SK-N-SH (cell line): ENCODE results near the gene SLC17A5. TPM values are rescaled to one million over a fixed set of nuclear protein-coding genes. Genes with fewer than 3 reads are reported as not detected.

Experiments
- CTCF ChIA-PET: fragments of 300-600, 350-600 bp; formaldehyde crosslinking; extraction: SDS; loops from one replicate; lab custom pipeline; 2021; lab: Yijun Ruan, JAX
- POLR2A ChIA-PET: fragments of 350-600 bp; sonication (Branson Sonifier 250); formaldehyde crosslinking; extraction: SDS; loops from one replicate; lab custom pipeline; 2020; ENCODE audit warnings: antibody characterized with exemption, inconsistent platforms; lab: Yijun Ruan, JAX
- DNase-seq: peaks from one replicate; pipeline ENCODE4 v3.0.0; 2012
- H2AFZ ChIP-seq: fragments of 200-600 bp; sonication (generic); 2 replicates; pipeline ENCODE4 v1.8.1; 2016; ENCODE audit warnings: antibody characterized with exemption, mild to moderate bottlenecking, low read depth
- H3F3A ChIP-seq: fragments of 200-600 bp; sonication (generic); replicated peaks from 2 replicates; pipeline ENCODE3; 2016; ENCODE audit warnings: antibody characterized with exemption, mild to moderate bottlenecking; ENCODE audit not compliant: insufficient read depth
- H3K27ac ChIP-seq, 2 experiments: fragments of 200-500 bp in 1 of 2; fragments of 200-600 bp in 1 of 2; sonication (Bioruptor generic) in 1 of 2; sonication (generic), shearing (Covaris generic) in 1 of 2; 2 replicates each; pipeline versions ENCODE4 v1.5.1 to v1.6.1; 2014 to 2016; ENCODE audit warnings: low read depth in 2 of 2, inconsistent platforms in 1 of 2, low read length in 1 of 2, mild to moderate bottlenecking in 1 of 2, mixed read lengths in 1 of 2
- H3K27me3 ChIP-seq: fragments of 200-600 bp; sonication (generic), shearing (Covaris generic); 2 replicates; pipeline ENCODE4 v1.6.1; 2016; ENCODE audit warnings: mixed run types; ENCODE audit not compliant: insufficient read depth
- H3K36me3 ChIP-seq, 2 experiments: fragments of 200-500 bp in 1 of 2; fragments of 200-600 bp in 1 of 2; sonication (Bioruptor generic) in 1 of 2; sonication (generic) in 1 of 2; replicated peaks in 1 of 2; 2 replicates each; pipeline versions ENCODE3 to v1.5.1; 2014 to 2016; ENCODE audit warnings: low read length in 1 of 2, mild to moderate bottlenecking in 1 of 2; ENCODE audit not compliant: insufficient read depth in 2 of 2, control insufficient read depth in 1 of 2
- H3K4me1 ChIP-seq, 2 experiments: fragments of 200-500 bp in 1 of 2; fragments of 200-600 bp in 1 of 2; sonication (Bioruptor generic) in 1 of 2; sonication (generic), shearing (Covaris generic) in 1 of 2; 2 replicates each; pipeline versions ENCODE4 v1.5.1 to v1.6.1; 2014 to 2016; ENCODE audit warnings: low read depth in 1 of 2, low read length in 1 of 2, mixed run types in 1 of 2; ENCODE audit not compliant: insufficient read depth in 2 of 2, control insufficient read depth in 1 of 2
- H3K4me2 ChIP-seq: fragments of 200-600 bp; sonication (generic), shearing (Covaris generic); 2 replicates; pipeline ENCODE4 v1.6.1; 2017; ENCODE audit warnings: mixed run types
- H3K4me3 ChIP-seq, 2 experiments: fragments of 200-500 bp in 1 of 2; fragments of 200-600 bp in 1 of 2; sonication (Bioruptor generic) in 1 of 2; sonication (generic), shearing (Covaris generic) in 1 of 2; 2 replicates each; pipeline versions ENCODE4 v1.5.1 to v1.8.1; 2014 to 2016; ENCODE audit warnings: low read depth in 2 of 2, inconsistent platforms in 1 of 2, low read length in 1 of 2, mild to moderate bottlenecking in 1 of 2, mixed read lengths in 1 of 2, moderate library complexity in 1 of 2
- H3K79me2 ChIP-seq: fragments of 200-600 bp; sonication (generic); 2 replicates; pipeline ENCODE4 v1.8.1; 2017; ENCODE audit warnings: mild to moderate bottlenecking; ENCODE audit not compliant: insufficient read depth
- H3K9ac ChIP-seq: fragments of 200-600 bp; sonication (generic); 2 replicates; pipeline ENCODE4 v1.6.1; 2017; ENCODE audit warnings: mixed run types
- H3K9me2 ChIP-seq: fragments of 200-600 bp; sonication (generic); 2 replicates; pipeline ENCODE4 v1.6.1; 2017; ENCODE audit warnings: mixed run types
- H3K9me3 ChIP-seq: fragments of 200-600 bp; sonication (generic); 2 replicates; pipeline ENCODE4 v1.6.1; 2017; ENCODE audit warnings: mixed run types, mild to moderate bottlenecking, moderate library complexity
- H4K20me1 ChIP-seq: fragments of 200-600 bp; sonication (generic); 2 replicates; pipeline ENCODE4 v1.6.1; 2017; ENCODE audit warnings: mild to moderate bottlenecking, mixed run types; ENCODE audit not compliant: insufficient read depth
- ELF1 ChIP-seq: IDR thresholded peaks from 2 replicates; pipeline ENCODE4 v1.4.0; 2012
- EP300 ChIP-seq, 2 experiments: IDR thresholded peaks; 2 replicates each; pipeline versions ENCODE4 v1.4.0 to v1.6.1; 2012; ENCODE audit warnings: borderline replicate concordance in 1 of 2, low read depth in 1 of 2, low read length in 1 of 2
- EZH2phosphoT487 ChIP-seq: fragments of 200-600 bp; sonication (generic); IDR thresholded peaks from 2 replicates; pipeline ENCODE4 v1.6.1; 2017; ENCODE audit warnings: low read depth, mixed run types, mild to moderate bottlenecking, antibody characterized with exemption, moderate library complexity, borderline replicate concordance
- FOSL2 ChIP-seq: IDR thresholded peaks from 2 replicates; pipeline ENCODE4 v1.4.0; 2012; ENCODE audit warnings: low read depth, mild to moderate bottlenecking, moderate library complexity, borderline replicate concordance
- GABPA ChIP-seq: IDR thresholded peaks from 2 replicates; pipeline ENCODE4 v1.4.0; 2012; ENCODE audit warnings: low read depth, mild to moderate bottlenecking
- NFIC ChIP-seq: IDR thresholded peaks from 2 replicates; pipeline ENCODE4 v1.4.0; 2012; ENCODE audit warnings: borderline replicate concordance
- SIN3A ChIP-seq: IDR thresholded peaks from 2 replicates; pipeline ENCODE4 v1.6.1; 2012; ENCODE audit warnings: low read depth, mild to moderate bottlenecking, low read length, moderate library complexity, borderline replicate concordance
- TAF1 ChIP-seq: IDR thresholded peaks from 2 replicates; pipeline ENCODE4 v1.6.1; 2012; ENCODE audit warnings: low read depth, mild to moderate bottlenecking, low read length, moderate library complexity, borderline replicate concordance
- TCF12 ChIP-seq: IDR thresholded peaks from 2 replicates; pipeline ENCODE4 v1.4.0; 2012
- TEAD4 ChIP-seq: IDR thresholded peaks from 2 replicates; pipeline ENCODE4 v1.4.0; 2012; ENCODE audit warnings: mild to moderate bottlenecking, borderline replicate concordance; ENCODE audit not compliant: insufficient read depth
- WGBS: methylation state at CpG from one replicate; pipeline ENCODE4 v1.1.6; 2017; ENCODE audit warnings: low lambda C conversion rate; 5-methylcytosine and 5-hydroxymethylcytosine counted together
- polyA plus RNA-seq, 3 experiments: library from polyadenylated mRNA; depleted of rRNA; stranded (reverse); fragments of >200 nt; gene quantifications; 2 replicates each; pipeline ENCODE4 v1.2.3, GENCODE V29; 2012
- TF ChIP-seq, protein P1 (sequence below): IDR thresholded peaks from 2 replicates; pipeline ENCODE4 v1.4.0; 2012; ENCODE audit warnings: low read depth
- TF ChIP-seq, protein P2 (sequence below): IDR thresholded peaks from 2 replicates; pipeline ENCODE4; 2012

SLC17A5 gene
- polyA plus RNA-seq, 1 of the 3 experiments (the other 2 are of a cell fraction) = 9.2 TPM

DNA sequence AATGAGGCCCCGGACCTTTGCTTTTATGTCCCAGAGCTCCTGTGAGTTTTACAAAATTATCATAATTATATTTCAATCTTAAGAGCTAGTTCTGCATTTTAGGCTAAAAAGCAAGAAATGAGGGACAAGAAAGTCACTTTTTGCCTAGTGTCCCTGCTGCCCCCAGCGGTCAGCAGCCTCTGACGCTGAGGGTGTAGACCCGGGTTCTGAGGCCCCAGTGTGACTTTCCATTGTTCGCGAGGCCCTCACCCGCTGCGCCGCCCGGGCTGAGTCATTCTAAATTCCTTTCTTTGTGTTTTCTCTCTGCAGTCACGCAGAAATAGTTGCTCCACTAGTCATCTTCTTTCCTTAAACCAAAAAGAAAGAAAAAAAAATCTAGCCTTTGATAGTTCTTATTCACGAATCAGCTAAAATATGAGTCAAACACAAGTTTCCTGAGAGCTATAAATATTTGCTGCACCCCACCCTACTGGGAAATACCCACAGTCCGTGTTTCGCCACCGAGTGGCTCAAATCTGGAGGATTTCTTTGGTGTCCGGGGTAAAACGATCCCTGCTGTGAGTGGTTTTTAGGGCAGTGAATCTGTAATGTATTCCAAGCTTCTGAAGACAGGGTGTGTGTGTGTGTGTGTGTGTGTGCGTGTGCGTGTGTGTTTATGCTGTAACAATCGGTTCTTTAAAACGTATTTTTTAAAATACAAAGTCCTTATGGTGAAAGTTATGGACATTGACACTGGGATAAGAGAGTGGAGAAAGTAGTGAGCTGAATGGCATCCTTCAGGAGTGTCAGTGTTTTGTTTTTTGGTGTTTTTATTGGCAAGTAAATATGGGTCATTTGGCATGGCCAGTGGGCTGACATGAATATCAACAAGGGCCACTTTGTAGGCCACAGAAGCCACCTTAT, 73.3 kb downstream of the SLC17A5 start (continued):
- TF ChIP-seq EP300 (IDR thresholded peaks at IDR 0.05; ENCODE audit: borderline replicate concordance in 1 of 2, low read depth in 1 of 2, low read length in 1 of 2) = peak in 1 of 2 experiments; percentile 89; a peak in 2 of 4 replicates
- TF ChIP-seq NFIC = peak; percentile 69; the same call in 1 of the 2 replicates
- TF ChIP-seq TCF12 = peak; percentile 77
- TF ChIP-seq, protein P1, sequence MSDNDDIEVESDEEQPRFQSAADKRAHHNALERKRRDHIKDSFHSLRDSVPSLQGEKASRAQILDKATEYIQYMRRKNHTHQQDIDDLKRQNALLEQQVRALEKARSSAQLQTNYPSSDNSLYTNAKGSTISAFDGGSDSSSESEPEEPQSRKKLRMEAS = peak; percentile 49; the same call in 1 of the 2 replicates

DNA sequence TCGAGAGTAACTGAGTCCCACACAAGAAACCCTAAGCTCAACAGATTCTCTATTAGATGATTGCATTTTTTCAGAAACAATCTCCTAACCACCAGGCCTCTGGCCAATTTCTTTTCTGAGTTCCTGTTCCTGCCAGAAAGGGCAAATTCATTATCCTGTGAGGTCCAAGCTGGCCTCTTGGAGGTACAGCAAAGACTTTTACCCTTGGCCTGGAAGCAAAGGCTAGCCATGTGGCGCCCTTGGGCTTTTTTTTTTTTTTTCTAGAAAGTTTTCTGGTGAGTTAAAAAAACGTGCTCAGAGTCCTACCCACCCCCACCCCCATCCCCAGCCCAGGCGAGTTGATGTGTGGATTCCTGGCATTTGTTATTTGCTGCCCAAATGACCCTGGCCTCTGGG, 73.9 kb downstream of the SLC17A5 start:
- no peak for DNase-seq
- Histone ChIP-seq H3K9me2 (no peaks in the 10 kb centered on the region), H3K36me3 (no peaks in the 10 kb centered on the region), H3K4me1 (peaks cover 4 to 19% of the 10 kb centered on the region in 2 experiments; a peak in 3 of 4 replicates), H3K4me3 (peak overlapping the region in 1 of 2 experiments; percentile 21; a peak in 2 of 4 replicates), H3K9ac (peak overlapping the region; percentile 92), H3F3A (peaks cover 35% of the 10 kb centered on the region), H3K4me2 (peak overlapping the region; percentile 54), H3K79me2 (no peaks in the 10 kb centered on the region), H3K27ac (peak overlapping the region; percentile 79 to 99; a peak in 3 of 4 replicates), H2AFZ (peak overlapping the region; percentile 79; the same call in 1 of the 2 replicates), H3K27me3 (no peaks in the 10 kb centered on the region), H4K20me1 (no peaks in the 10 kb centered on the region), H3K9me3 (no peaks in the 10 kb centered on the region; the same call in 1 of the 2 replicates)
- CTCF ChIA-PET = interaction anchor here (1.1 kb wide), 1 partner anchor 10 kb away, joined by 3 read pairs; no protein-coding TSS in a partner anchor
- POLR2A ChIA-PET = no interaction called here
- WGBS = 5% methylated on average over 4 of the region's 4 CpGs
- TF ChIP-seq SIN3A (no peak), EZH2phosphoT487 (no peak), FOSL2 (no peak), TEAD4 (no peak), TAF1 (no peak; the same call in 1 of the 2 replicates), TCF12 (peak; percentile 48; the same call in 1 of the 2 replicates), ELF1 (no peak), GABPA (peak; percentile 47), NFIC (peak; percentile 42)
- TF ChIP-seq, protein P1 = peak; percentile 62; the same call in 1 of the 2 replicates
- TF ChIP-seq, protein P2, sequence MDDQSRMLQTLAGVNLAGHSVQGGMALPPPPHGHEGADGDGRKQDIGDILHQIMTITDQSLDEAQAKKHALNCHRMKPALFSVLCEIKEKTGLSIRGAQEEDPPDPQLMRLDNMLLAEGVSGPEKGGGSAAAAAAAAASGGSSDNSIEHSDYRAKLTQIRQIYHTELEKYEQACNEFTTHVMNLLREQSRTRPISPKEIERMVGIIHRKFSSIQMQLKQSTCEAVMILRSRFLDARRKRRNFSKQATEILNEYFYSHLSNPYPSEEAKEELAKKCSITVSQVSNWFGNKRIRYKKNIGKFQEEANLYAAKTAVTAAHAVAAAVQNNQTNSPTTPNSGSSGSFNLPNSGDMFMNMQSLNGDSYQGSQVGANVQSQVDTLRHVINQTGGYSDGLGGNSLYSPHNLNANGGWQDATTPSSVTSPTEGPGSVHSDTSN = peak; percentile 23; the same call in 1 of the 2 replicates
